GM19468 (cell line): Measurements from ENCODE around the gene HLA-DMB.
A peak's percentile ranks its signal among the peaks of the same experiment; 100 is the strongest.

ENCODE experiments used
- ATAC-seq: cut with Tn5 transposase; IDR thresholded peaks from one replicate; pipeline ENCODE4 v1.9.1; 2021; ENCODE audit warnings: mild to moderate bottlenecking, moderate library complexity, moderate number of reproducible peaks; ENCODE audit not compliant: unreplicated experiment; ENCODE audit errors: extremely low read depth

The HLA-DMB gene

DNA sequence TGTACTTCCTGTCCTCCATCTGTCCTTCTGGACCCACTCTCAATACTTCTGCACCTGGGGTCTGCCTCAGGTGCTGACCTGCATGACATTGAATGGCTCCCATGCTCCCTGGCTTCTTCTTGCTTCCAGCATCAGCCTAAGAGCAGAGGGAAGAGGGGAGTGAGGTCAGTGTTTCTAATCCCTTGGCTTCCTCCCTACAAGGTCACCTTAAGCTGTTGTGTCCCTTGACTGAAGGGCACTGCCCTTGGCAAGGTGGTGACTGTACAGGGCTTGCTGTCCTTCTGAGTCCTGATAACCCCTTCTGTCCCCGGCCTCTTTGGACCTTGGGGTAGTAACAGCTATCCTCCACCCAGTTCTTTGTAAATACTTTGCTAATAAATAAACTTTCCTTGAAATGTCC is 9.6 kb downstream of the HLA-DMB start:
- no peak for ATAC-seq

DNA sequence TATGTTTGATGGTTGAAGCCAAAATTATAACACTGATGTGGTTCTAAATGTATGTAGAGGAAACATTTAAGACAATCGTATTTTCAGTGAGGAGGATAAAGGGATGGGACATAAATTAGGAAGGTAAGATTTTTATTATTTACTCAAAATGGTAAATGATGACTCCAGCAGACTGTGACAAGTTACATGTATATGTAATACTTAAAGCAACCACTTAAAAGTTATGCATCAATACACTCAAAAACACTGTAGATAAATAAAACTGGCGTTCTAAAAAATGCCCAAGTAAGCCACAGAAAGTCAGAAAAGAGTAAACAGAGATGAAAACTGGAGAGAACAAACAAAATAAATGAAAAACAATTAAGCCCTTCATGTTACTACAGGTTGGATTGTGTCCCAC is 18.7 kb downstream of the HLA-DMB start:
- no peak for ATAC-seq

DNA sequence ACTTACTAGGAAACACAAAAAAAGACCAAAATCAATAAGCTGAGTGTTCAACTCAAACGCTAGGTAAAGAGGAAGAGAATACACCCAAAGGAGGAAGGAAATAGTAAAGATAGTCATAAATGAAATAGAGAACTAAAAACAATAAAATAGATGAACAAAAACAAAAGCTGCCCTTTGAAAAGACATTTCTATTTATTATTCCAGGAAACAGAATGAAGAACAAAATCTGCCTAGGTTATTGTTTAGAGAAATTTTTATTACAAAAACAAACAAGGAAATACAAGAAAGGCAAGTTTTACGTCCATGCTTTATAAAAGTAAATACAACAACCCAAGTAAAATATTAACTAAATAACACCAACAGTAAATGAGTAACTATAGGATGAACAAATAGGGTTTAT is 20.1 kb downstream of the HLA-DMB start:
- ATAC-seq = no peak

DNA sequence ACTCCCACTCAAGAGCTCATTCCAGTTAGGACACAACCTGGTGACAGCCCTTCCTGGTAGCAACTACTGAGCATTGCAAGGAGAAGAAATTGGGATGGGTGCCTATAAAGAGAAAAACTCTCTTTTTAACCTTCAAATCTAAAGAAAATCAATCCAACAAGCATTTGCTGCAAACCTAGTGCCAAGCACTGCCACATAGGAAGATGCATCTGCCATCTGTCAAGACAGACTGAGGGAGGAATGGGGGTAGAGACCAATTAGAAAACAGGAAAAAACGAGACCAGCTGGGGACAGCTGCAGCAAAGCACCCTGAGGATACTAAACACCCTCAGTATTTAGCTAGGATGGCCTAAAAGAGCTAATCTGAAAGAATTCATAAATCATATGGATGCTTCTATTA is 27.9 kb downstream of the HLA-DMB start:
- no peak for ATAC-seq

DNA sequence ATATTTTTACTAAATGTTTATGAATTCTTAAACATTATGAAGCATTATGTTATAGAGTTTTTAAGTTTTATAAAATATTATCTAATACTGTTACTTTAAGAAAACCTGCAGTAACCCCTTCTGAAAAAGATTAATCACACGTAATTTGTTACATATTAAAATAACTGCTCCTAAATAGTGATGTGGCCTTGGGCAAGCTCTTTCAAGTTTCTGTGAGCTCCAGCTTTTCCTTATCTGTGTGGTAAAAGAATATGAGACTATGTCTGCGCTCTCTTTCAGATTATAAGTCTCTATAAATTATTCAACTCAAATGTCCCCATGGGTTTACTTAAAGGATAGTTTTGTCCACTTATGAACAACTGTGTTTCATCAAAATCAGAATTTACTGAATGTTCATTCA is 31.9 kb downstream of the HLA-DMB start:
- no peak for ATAC-seq

DNA sequence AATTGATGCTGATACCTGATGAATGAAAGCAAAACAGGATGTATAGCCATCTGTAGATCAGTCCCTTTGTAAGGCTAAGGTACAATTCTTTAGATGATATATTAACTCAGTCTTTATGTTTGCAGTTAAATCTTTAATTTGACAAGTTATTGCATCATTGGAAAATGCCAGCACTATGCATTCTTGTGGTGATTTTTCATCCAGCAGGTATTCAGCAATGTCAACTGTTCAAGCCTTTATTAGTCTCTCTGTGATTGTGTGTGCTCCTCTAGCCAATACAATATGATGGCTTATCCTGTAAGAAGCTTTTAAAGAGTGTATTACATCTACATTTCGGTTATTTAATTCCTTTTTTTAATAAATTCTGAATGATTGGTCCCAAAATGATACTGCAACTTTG is 34.3 kb downstream of the HLA-DMB start:
- ATAC-seq = no peak

DNA sequence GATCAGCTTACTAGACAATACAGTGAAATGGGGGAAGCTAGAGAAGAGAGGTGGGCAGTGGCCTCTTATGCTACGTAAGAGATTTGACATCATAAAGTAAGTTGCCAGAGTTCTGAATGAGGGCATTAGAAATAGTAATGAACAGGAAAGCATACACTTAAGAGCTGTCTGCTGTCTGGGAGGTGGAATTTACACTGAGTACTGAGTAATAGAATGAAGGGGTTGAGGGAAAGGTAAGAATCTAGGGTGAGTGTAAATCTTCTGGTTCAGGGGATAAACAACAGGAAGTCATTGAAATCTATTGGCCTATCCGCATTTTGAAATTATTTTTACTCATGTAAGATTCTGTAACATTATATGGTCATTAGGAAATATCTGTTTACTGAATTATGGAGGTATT is 35.8 kb downstream of the HLA-DMB start:
- ATAC-seq = no peak

DNA sequence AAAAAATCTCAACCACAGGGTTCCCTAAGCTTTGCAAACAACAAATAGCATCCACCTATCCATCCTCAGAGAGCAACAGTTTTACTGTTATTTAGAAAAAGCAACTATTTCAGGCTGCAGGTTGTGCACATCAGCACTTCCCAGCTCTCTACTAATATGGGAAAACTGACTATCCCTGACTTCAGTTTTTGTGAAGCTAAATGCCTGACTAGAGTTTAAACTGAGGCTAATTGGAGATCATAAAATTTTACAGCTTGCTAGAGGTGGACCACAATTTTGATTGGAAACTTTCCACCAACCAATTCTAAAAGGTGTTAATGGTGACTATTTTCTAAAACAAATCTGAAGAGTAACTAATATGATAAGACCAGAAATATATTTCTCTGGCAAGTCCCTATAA is 36.9 kb downstream of the HLA-DMB start:
- ATAC-seq = no peak

DNA sequence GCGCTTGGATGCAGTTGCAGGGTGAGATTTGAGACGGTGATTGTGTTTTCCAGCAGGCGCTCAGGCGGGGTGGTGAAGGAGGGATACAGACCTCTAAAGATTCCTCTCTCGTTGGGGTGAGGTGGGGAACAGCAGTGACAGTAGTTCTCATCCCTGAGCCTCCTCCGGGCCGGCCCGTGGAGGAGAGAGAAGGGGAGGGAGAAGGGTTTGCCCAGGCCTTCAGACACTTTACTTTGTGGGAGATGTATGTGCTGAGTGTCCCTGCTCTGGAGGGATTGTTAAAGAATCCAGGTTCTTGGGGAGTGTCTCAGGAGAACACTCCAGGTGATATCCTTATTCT is 45.9 kb downstream of the HLA-DMB start:
- no peak for ATAC-seq

DNA sequence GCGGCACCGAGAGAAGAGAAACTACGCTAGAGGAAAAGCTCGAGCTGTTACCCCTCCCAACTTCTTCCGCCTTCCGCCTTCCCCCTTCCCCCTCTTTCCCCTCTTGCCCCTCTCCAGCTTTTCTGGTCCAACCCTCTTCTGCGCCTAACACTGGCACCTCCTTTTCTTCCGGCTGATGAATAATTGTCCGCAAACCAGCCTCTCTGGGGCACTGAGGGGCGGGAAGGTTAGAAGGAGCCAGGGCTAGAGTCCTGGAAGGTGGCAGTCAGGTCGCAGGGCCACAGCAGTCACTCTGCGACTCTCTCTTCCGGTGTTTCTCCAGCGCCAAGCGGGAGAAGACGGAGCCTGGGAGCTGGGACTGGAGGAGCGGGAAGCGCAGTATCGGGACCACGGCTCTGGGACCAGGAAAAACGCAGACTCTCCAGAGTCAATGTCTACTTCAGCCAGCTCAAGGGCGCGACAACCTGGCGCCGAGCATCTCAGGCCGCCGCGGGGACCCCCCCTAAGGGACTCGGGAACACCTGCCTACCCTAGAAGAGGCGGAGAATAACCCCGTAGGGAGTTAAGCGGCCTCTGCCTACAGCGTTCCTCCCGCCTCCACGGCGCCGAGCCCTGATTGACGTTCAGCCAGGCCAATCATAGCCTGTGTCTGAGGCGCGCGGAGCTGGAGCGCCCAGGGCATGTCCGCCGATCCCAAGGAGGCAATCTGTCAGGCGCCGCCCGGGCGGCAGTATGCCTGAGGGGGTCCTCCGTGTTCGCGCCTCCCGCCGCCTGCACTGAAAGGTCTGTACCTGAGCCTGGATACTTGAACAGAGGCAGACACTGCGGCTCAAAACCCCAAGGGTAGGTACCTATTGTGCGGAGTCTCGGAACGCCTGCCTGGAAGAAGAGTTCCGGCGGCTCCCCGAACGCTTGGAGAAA is 46.5 kb downstream of the HLA-DMB start:
- peak; percentile 59 for ATAC-seq

DNA sequence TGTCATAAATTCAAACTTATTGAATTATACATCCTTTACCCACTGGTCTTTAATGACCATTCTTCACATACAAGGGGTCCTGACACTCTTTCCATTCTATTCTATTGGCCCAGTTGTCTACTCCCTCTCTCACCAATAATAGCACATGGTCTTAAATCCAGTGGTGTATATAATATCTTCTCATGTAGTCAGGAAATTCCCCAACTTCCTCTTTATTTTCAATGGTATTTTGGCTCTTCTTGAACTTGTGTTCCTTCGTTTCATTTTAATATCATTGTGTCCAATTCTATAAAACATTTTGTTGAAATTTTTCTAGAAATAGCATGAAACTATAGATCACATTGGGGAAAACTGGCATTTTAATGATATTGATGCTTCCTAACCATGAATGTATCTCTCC is 50.0 kb downstream of the HLA-DMB start:
- no peak for ATAC-seq

DNA sequence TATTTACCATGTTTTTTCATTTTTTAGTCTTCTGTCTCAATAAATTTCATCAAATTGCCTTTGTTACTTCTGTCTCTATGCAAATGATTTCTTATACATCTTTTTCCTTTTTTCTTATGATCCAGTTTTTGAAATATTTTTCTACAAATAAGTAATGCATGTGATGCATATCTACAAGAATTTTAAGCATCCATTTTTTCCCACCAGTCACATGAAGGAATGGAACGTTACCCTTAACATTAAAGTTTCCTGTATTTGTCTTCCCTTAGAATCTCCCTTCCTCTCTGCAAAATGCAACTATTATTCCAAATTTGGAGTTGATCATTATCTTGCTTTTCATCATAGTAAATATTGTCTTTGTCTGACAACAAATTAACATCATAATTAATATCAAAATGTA is 51.3 kb downstream of the HLA-DMB start:
- ATAC-seq = no peak

DNA sequence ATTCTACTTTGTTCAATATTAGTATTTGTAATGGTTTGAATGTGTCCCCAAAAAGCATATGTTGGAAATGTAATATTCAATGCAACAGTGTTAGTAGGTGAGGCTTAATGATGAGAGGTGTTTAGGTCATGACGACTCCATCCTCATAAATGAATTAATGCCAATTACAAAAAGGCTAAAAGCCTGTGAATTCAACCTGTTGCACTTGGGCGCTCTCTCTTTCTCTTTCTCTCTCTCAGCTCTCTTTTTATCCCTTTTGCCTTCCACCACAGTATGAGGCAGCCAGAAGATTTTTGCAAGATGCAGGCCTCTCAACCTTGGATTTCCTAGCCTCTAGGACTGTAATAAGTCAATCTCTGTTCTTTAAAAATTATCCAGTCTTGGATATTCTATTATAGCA is 52.3 kb downstream of the HLA-DMB start:
- ATAC-seq = no peak

DNA sequence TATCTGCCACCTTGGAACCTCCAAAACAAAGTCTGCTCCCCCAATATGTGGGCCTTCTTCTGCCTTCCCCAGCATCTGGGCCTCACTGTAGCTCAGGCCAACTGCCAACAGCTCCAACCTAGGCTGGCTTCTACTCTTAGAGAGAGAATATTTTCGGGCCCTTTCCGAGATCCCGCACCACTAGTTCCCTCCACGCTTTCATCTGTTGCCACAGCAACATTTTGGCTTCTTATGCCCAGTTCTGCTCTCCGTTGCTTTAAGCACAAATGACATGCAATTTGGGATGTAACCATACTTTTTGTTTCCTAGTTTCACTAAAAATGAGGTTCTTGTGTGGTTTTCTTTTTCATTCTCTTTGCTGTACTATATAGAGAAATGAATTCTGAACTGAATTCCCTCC is 53.2 kb downstream of the HLA-DMB start:
- no peak for ATAC-seq

DNA sequence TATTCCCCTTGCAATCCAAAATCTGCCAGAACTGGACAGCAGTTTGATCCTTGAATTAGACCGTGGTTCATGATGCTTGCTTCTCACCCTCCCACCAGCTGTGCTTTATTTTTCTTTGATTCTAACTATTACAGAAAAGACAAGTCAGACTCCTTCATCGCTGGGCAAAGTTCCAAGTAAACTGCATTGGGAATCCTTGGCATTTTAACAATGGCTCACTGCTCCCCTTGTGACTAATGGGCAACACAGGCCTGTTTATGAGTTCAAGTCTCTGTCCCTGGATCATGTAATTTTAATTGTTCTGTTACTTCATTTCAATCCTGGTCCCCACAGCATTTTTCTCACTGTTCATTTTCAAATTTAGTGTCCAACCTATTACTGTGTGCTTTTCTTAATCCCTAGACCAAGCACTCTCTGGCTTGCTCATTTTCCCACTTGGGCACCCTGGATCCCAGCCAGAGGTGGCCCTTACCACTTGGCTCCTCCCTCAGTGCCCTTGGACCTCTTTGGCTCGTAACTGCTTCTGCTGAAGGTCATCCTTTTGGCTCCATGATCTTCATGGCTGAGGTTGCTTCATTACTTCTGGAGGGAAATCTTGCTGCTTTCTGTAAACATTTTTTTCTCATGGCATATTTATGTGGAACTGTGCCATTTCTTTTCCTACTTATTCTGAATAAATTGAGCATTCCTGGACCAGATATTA is 54.0 kb downstream of the HLA-DMB start:
- ATAC-seq = no peak

DNA sequence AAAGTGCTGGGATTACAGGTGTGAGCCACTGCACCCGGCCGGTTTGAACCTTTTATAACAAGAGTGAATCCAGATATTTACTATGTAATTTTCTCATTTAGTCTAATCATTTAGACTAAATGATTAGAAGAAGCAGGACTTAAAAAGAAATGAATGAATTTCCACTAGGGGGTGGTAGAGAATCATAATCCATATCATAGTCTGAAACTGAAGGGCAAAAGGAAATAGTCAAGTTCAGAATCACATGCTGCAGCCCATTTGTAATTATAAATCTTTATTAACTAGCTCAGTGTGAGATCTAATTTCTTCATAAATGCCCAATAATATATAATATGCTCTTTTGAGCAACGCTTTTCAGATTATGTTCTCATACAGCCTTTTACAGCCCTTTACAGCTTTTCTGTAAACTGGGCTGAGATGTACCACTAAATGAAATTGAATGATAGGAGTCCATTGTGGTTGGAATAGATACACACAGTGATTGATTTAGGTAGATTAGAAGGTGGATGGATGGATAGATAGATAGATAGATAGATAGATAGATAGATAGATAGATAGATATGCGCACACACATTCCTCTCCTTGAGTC is 55.0 kb downstream of the HLA-DMB start:
- ATAC-seq = no peak
